RWPE2 (cell line): ENCODE data around the gene TWIST2.

ENCODE experiments used
- ATAC-seq: fragments of 200-7000 bp; cut with Tn5 transposase; 3 replicates; pipeline ENCODE4 v1.9.1; 2021; ENCODE audit warnings: low read depth
- DNase-seq: peaks from one replicate; pipeline ENCODE4 v3.0.0-alpha.2; 2020; ENCODE audit warnings: low spot score
- H3K27ac ChIP-seq: fragments of 450-650 bp; 2 replicates; pipeline ENCODE4 v1.5.1; 2017; ENCODE audit warnings: mild to moderate bottlenecking; ENCODE audit not compliant: poor library complexity, severe bottlenecking
- H3K27me3 ChIP-seq: fragments of 250-450 bp; sonication (Bioruptor Pico); 2 replicates; pipeline ENCODE4 v1.5.1; 2021; ENCODE audit warnings: mild to moderate bottlenecking, moderate library complexity; ENCODE audit not compliant: insufficient read depth, poor library complexity, severe bottlenecking
- H3K36me3 ChIP-seq: fragments of 250-450 bp; sonication (Bioruptor Pico); 2 replicates; pipeline ENCODE4 v1.5.1; 2020; ENCODE audit warnings: low read depth, mild to moderate bottlenecking, moderate library complexity
- H3K4me1 ChIP-seq: fragments of 250-450 bp; sonication (Bioruptor Pico); 2 replicates; pipeline ENCODE4 v1.5.1; 2021; ENCODE audit warnings: mild to moderate bottlenecking, moderate library complexity; ENCODE audit not compliant: insufficient read depth, poor library complexity, severe bottlenecking
- H3K4me3 ChIP-seq: fragments of 250-450 bp; sonication (Bioruptor Pico); 2 replicates; pipeline ENCODE4 v1.5.1; 2021; ENCODE audit warnings: mild to moderate bottlenecking, moderate library complexity; ENCODE audit not compliant: severe bottlenecking
- H3K9me3 ChIP-seq: fragments of 250-450 bp; sonication (Bioruptor Pico); 2 replicates; pipeline ENCODE4 v1.5.1; 2021; ENCODE audit warnings: mild to moderate bottlenecking, moderate library complexity; ENCODE audit not compliant: severe bottlenecking
- CTCF ChIP-seq: fragments of 450-650 bp; IDR thresholded peaks from one replicate; pipeline ENCODE4 v1.5.1; 2017; ENCODE audit warnings: mild to moderate bottlenecking, moderate library complexity; ENCODE audit not compliant: poor library complexity, severe bottlenecking

The TWIST2 gene

GRCh38 chr2:238847419-238847801 is 475 bp upstream of the TWIST2 start:
- DNase-seq (no peak), ATAC-seq (no peak; the same call in 2 of the 3 replicates)
- Histone ChIP-seq H3K27me3 (no peaks in the 10 kb centered on the region), H3K27ac (peak overlapping the region; percentile 58), H3K36me3 (peaks cover 25% of the 10 kb centered on the region), H3K9me3 (no peaks in the 10 kb centered on the region), H3K4me3 (peak overlapping the region; percentile 72), H3K4me1 (peaks cover 10% of the 10 kb centered on the region)
- no peak for TF ChIP-seq CTCF

GRCh38 chr2:238848691-238848975 is 748 bp downstream of the TWIST2 start:
- no peaks in the 10 kb centered on the region for H3K27me3 ChIP-seq
- peak; percentile 7 for ATAC-seq
- peaks cover 33% of the 10 kb centered on the region for H3K36me3 ChIP-seq
- peak overlapping the region; percentile 72 for H3K4me3 ChIP-seq
- H3K9me3 ChIP-seq, result no peaks in the 10 kb centered on the region
- no peak for TF ChIP-seq CTCF
- peaks cover 10% of the 10 kb centered on the region for H3K4me1 ChIP-seq
- peak overlapping the region; percentile 58 for H3K27ac ChIP-seq
- DNase-seq, result no peak

GRCh38 chr2:238848976-238849853 is 1.3 kb downstream of the TWIST2 start:
- Histone ChIP-seq H3K27me3 (no peaks in the 10 kb centered on the region), H3K9me3 (no peaks in the 10 kb centered on the region), H3K27ac (peak overlapping the region; percentile 58), H3K4me3 (peak overlapping the region; percentile 72), H3K36me3 (peaks cover 33% of the 10 kb centered on the region), H3K4me1 (peaks cover 10% of the 10 kb centered on the region)
- ATAC-seq, result peak; percentile 34
- no peak for TF ChIP-seq CTCF
- DNase-seq, result peak; percentile 67

GRCh38 chr2:238850091-238850490 is 2.2 kb downstream of the TWIST2 start:
- H3K9me3 ChIP-seq, result no peaks in the 10 kb centered on the region
- TF ChIP-seq CTCF, result no peak
- DNase-seq, result no peak
- H3K27me3 ChIP-seq, result no peaks in the 10 kb centered on the region
- H3K27ac ChIP-seq, result no peak overlapping the region
- peaks cover 10% of the 10 kb centered on the region for H3K4me1 ChIP-seq
- peak overlapping the region; percentile 72 for H3K4me3 ChIP-seq
- no peak for ATAC-seq
- peaks cover 37% of the 10 kb centered on the region for H3K36me3 ChIP-seq

GRCh38 chr2:238851026-238851425 is 3.1 kb downstream of the TWIST2 start:
- no peak overlapping the region for H3K4me3 ChIP-seq
- no peak overlapping the region for H3K27ac ChIP-seq
- TF ChIP-seq CTCF, result no peak
- H3K36me3 ChIP-seq, result peaks cover 37% of the 10 kb centered on the region
- DNase-seq, result no peak
- no peaks in the 10 kb centered on the region for H3K9me3 ChIP-seq
- H3K4me1 ChIP-seq, result peaks cover 10% of the 10 kb centered on the region
- no peak for ATAC-seq
- no peaks in the 10 kb centered on the region for H3K27me3 ChIP-seq
